ENCODE data around the gene LAMA2.
"Not testable (repeated sequence)": the region's sequence is repeated elsewhere in the genome, so short reads cannot be mapped to it uniquely, and the experiment has no call there.

The LAMA2 gene

DNA sequence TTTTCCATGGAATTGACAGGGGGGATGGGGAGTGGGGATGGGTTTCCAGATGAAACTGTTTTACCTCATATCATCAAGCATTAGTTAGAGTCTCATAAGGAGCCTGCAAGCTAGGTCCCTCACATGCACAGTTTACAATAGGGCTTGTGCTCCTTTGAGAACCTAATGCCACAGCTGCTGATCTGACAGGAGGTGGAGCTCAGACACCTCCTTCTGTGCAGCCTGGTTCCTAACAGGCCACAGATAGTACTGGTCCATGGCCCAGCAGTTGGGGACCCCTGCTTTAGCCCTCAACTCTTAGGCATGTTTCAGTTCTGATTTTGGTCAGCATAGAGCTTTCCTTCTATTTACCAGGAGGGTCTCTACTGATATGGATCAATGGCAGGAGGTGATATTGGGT is 251.6 kb downstream of the LAMA2 start:
- DNase-seq: no peak

DNA sequence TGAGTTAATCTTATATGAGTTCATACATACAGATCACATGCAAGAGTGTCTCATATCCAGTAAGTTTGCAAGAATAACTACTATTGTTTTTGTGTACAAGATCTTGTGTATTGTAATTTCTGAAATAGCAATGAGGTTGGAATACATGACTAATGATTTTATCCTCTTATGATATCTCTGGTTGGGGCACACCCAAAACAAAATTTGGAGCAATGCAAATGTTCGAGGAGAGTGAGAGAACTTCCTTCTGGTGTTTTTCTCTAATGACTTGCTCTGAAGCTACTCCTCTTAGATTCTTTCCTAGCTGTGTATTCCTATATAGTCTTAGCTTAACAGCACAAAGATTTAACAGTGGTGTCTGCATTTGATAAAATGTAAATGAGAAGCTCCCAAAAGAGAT is 252.5 kb downstream of the LAMA2 start:
- DNase-seq: no peak

GRCh38 chr6:129136751-129137150 is 253.8 kb downstream of the LAMA2 start:
- DNase-seq: no peak

DNA sequence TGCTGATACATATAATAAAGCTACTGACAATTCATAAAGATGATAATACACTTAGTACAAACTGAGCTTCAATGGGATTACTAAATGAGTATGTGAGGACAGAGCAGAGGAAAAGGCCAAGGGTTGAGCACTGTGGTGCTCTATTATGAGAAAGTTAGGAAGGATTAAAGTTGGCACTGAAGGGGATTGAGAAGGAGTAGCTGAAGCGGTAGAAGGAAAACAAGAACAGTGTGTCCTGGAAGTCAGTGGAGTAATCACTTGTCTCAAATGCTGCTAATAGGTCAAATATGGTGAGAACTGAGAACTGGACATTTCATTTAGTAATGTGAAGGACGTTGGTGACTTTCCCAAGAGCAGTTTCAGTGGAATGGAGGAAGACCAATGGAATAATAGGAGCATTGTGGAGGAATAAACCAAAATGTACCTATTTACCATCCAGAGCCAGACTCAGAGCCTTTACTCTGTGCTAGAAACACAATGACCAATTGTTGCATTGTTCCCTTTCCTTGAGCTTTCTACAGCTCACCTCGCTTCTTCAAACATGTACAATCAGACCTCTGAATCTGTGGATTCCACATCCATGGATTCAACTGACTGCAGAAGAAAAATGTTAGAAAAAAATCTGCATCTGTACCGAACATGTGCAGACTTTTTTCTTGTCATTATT is 255.9 kb downstream of the LAMA2 start:
- no peak for DNase-seq

DNA sequence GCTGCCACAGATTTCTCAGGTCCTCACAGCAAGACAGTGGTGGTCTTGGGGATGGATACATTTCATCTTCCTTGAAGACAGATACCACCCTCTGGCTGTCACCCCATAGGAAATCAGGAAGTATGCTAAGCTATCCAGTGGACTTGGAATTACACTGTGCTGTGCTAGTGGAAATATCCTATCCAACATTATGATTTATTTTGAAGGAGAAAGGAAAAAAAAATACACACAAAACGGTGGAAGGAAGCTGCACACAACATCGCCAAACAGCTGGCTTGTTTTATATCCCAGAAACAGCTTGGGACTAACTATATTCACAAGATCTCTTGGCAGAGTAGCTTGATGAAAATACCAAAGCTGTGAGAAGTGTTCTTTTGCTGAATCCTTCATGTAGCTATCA is 257.6 kb downstream of the LAMA2 start:
- no peak for DNase-seq

GRCh38 chr6:129141499-129141898 is 258.6 kb downstream of the LAMA2 start:
- no peak for DNase-seq

- DNase-seq: no peak
Measured at GRCh38 chr6:129146902-129147301, 264.0 kb downstream of the LAMA2 start.

DNA sequence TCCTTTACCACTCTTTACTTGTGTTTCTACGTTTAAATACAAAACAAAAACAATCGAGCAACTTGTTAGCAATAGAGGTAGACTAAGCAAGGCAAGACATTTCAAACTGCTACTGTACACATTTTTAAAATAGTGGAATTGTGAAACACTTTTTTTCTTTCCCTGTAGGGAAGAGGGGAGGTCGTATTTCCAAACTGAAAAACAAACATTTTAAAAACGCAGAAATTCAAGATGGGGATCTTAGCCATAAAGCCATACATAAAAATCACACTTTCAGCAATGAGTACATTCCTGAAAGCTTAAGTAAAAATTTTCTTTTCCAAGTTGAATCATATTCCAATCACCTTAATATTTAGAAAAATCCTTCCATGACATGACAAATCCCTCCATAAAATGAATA is 267.6 kb downstream of the LAMA2 start:
- DNase-seq: no peak

GRCh38 chr6:129153257-129153656 is 270.3 kb downstream of the LAMA2 start:
- no peak for DNase-seq

DNA sequence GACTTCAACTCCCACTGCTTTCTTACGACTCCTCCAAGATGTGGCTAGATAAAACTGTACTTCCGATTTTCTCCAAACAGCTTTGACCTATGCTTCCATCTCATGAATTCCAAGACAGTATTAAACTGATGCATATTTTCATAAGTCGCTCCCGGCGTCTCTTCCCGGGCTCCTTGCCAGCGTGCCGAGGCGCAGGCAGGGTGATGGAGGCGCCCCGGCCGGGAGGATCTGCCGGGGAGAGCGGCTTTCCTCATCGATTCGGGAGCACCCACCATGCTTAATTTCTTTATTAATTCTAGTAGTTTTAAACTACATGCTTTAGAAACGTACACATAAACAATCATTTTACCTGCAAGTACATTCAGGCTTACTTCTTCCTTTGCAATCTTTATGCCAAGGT is 276.3 kb downstream of the LAMA2 start:
- not testable (repeated sequence) for DNase-seq

- no peak for DNase-seq
Measured at GRCh38 chr6:129162605-129163004, 279.7 kb downstream of the LAMA2 start.

DNA sequence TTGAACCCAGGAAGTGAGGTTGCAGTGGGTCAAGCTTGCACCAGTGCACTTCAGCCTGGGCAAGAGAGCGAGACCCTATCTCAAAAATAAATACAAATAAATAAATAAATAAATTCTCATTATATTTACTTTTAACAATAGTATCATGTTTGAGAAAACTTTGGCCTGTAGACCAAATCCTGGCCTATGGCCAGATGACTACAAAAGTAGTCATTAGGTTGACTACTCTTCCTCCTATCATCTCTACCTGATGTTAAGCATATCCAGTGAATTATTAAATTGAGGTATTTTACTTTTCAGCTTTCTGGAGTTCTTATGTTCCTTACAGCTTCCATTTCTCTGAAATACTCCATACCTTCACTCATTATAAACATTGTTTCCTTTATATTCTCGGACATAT is 280.6 kb downstream of the LAMA2 start:
- DNase-seq: no peak

GRCh38 chr6:129164032-129164431 is 281.1 kb downstream of the LAMA2 start:
- DNase-seq: no peak

- DNase-seq: not testable (repeated sequence)
Measured at GRCh38 chr6:129172279-129172995, 289.5 kb downstream of the LAMA2 start.

DNA sequence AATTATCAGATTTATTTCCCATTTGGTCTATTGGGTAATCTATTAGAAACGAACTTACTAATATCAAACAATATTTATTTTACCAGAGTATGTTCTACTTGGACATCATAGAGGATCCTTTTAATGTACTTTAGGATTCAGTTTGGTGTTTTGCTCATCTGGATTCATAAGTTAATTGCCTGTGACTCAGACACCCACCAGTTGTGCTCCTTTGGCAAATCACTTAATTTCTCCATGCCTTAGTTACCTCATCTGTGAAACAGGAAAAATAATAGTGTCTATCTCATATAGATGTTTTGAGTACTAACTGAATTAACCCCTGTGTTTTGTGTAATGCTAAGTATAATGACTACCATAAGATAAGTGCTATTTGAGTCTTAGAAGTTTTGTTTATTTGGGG is 292.1 kb downstream of the LAMA2 start:
- DNase-seq: no peak

- DNase-seq: no peak
Measured at GRCh38 chr6:129177801-129178200, 294.9 kb downstream of the LAMA2 start.

GRCh38 chr6:129179283-129179682 is 296.3 kb downstream of the LAMA2 start:
- DNase-seq: no peak

DNA sequence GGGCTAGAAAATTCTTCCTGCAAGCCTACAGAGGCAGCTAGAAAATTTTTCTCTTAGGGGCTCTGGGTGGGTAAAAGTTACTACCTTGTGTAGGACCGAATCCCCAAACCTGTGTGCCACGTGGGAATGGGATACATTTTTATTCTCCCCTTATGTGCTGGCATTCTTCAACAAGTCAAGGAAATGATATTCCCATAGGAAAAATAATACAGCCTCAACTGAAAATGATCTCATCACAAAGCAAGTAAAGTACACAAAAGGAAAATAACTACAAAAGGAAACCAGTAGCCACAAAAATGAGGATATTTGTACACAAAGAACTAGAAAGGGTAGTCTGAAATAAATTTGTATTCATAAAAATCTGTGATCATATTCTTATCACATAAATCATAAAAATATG is 298.1 kb downstream of the LAMA2 start:
- DNase-seq: no peak

DNA sequence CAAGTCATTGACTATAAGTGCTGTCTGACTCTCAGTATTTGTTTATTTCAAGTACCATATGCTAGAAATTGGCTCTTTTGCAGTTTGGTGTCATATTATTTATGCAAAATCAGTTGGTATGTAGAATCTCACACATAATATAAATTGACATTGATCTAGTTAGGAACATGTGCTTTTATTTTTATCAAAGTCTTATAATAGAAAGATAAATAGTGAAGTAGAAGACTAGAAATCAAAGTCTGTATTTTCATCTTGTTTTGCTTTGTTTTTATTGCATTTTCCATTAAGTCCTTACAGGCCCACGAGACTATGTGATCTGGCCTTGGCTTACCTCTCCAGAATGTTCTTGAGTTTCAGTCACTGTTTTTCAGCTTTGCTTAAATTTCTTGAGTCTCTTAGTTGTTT is 300.3 kb downstream of the LAMA2 start:
- DNase-seq: no peak

DNA sequence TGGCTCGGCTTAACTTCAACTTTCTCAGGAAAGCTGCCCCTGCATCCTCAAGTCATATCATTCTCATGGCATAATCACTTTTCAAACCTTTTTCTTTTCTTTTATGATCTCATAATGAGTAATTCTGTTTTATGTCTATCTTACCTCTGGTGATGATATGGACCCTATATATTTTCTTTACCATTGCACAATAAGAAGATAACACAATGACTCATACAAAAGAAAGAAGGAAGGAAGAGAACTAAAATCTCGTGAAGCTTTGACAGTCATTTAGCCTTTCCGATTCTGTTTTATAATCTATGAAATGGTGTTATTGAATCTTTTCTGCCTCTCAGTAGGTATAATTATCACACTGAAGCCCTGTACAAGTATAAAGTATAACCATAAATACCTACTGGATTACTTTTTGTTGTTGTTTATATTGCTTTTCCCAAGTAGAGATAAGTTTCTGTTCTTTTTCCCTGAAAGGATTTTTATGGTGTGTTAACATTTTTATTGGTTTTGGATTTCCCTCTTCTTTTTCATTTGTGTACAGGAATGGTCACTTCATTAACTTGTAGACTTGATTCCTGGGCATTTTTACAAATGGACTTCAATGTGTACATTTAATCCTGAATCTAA is 300.9 kb downstream of the LAMA2 start:
- peak; percentile 80 for DNase-seq

GRCh38 chr6:129184324-129184723 is 301.4 kb downstream of the LAMA2 start:
- no peak for DNase-seq

DNA sequence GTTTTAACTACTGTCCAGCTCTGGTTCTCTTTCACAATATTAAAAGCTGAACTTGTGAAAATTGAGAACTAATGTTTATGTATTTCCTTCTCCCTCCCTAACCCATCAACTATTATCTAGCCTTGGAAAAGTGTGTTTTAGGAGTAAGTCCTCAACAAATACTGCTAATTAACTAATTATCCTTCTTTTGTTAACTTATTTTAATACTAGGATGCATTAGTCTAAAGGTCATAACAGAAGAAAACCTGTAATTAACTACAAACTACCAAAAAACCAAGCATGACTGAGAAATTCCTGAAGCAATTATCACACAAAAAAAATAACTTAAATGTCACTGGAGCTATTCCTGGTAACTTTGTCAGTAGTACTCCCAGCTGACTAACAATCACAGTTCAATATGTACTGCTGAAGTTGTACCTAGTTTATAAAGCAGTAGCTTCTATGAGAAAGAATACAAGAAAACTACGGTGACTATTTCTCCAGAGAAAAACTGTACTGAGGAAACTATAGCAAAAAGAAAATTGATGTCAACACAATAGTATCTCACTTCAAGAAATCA is 301.9 kb downstream of the LAMA2 start:
- no peak for DNase-seq

DNA sequence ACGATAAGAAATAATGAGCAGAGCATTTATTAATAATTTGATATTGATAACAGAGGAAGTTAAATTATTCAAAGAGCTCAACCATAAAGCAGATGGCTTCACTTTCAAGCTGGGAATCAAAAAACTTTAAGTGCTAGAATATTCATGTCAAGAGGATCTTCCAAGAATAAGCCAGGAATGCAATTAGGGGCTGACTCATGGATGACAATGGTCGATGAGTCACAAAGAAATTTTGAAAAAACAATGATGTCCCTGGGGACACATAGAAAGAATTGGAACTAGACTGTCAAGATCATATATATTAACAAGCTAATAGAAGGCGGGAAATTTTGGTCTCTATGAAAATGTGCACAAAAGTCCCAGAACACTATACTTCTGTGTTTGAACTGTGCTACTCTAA is 304.1 kb downstream of the LAMA2 start:
- DNase-seq: peak; percentile 16

GRCh38 chr6:129188306-129188705 is 305.4 kb downstream of the LAMA2 start:
- no peak for DNase-seq

Data from NCI-H226 (cell line).